OCI-LY1 (cell line): Measurements from ENCODE around the gene OR51B5.
"Not testable (repeated sequence)": the region's sequence is repeated elsewhere in the genome, so short reads cannot be mapped to it uniquely, and the experiment has no call there.

Experiments
- H2AFZ ChIP-seq: fragments of 200-600 bp; sonication (generic), shearing (Covaris generic); 2 replicates; pipeline ENCODE4 v1.6.0; 2014; ENCODE audit warnings: antibody characterized with exemption, mild to moderate bottlenecking, low read length
- H3F3A ChIP-seq: fragments of 200-600 bp; sonication (generic), shearing (Covaris generic); 2 replicates; pipeline ENCODE4 v1.6.0; 2014; ENCODE audit warnings: mild to moderate bottlenecking, antibody characterized with exemption, low read length, moderate library complexity; ENCODE audit not compliant: insufficient read depth
- H3K27ac ChIP-seq: fragments of 200-600 bp; sonication (generic); 2 replicates; pipeline ENCODE4 v1.5.1; 2014; ENCODE audit warnings: low read length, mixed run types, mild to moderate bottlenecking, low read depth; ENCODE audit not compliant: poor library complexity, severe bottlenecking
- H3K27me3 ChIP-seq: fragments of 200-600 bp; sonication (generic); 2 replicates; pipeline ENCODE4 v1.6.0; 2014; ENCODE audit warnings: antibody characterized with exemption, mild to moderate bottlenecking, low read length, moderate library complexity; ENCODE audit not compliant: insufficient read depth
- H3K36me3 ChIP-seq: fragments of 200-600 bp; sonication (generic); 2 replicates; pipeline ENCODE4 v1.6.1; 2014; ENCODE audit warnings: mild to moderate bottlenecking, antibody characterized with exemption, low read length, moderate library complexity, mixed read lengths; ENCODE audit not compliant: insufficient read depth
- H3K4me1 ChIP-seq: fragments of 200-600 bp; sonication (generic); 2 replicates; pipeline ENCODE4 v1.5.1; 2014; ENCODE audit warnings: mild to moderate bottlenecking, low read length, moderate library complexity; ENCODE audit not compliant: insufficient read depth, severe bottlenecking
- H3K4me2 ChIP-seq: fragments of 200-600 bp; sonication (generic), shearing (Covaris generic); 2 replicates; pipeline ENCODE4 v1.6.1; 2014; ENCODE audit warnings: low read length
- H3K4me3 ChIP-seq: fragments of 200-600 bp; sonication (generic); 2 replicates; pipeline ENCODE4 v1.5.1; 2014; ENCODE audit warnings: low read length, low read depth, mild to moderate bottlenecking, mixed read lengths; ENCODE audit not compliant: poor library complexity, severe bottlenecking
- H3K79me2 ChIP-seq: fragments of 200-600 bp; shearing (Covaris generic); 2 replicates; pipeline ENCODE4 v1.6.1; 2016; ENCODE audit warnings: mixed run types, low read length, mixed read lengths; ENCODE audit not compliant: insufficient read depth
- H3K9ac ChIP-seq: fragments of 200-600 bp; sonication (generic), shearing (Covaris generic); 2 replicates; pipeline ENCODE4 v1.6.1; 2014; ENCODE audit warnings: mild to moderate bottlenecking, low read length, mixed read lengths
- H3K9me2 ChIP-seq: fragments of 200-600 bp; sonication (generic), shearing (Covaris generic); 2 replicates; pipeline ENCODE4 v1.6.1; 2014; ENCODE audit warnings: low read depth, mild to moderate bottlenecking, low read length, mixed read lengths
- H3K9me3 ChIP-seq: fragments of 200-600 bp; shearing (Covaris generic); 2 replicates; pipeline ENCODE4 v1.6.1; 2014; ENCODE audit warnings: low read length, mixed read lengths
- H4K20me1 ChIP-seq: fragments of 200-600 bp; sonication (generic), shearing (Covaris generic); 2 replicates; pipeline ENCODE4 v1.6.0; 2016; ENCODE audit warnings: mild to moderate bottlenecking, low read length; ENCODE audit not compliant: insufficient read depth
- EZH2 ChIP-seq: fragments of 200-600 bp; sonication (generic), shearing (Covaris generic); IDR thresholded peaks from 2 replicates; pipeline ENCODE4 v1.8.0; 2017; ENCODE audit warnings: borderline replicate concordance, mixed run types, mild to moderate bottlenecking, antibody characterized with exemption, low read length, moderate library complexity, mixed read lengths
- TF ChIP-seq, protein P1 (sequence below): fragments of 200-600 bp; sonication (generic), shearing (Covaris generic); IDR thresholded peaks from 2 replicates; pipeline ENCODE4 v1.5.1; 2017; ENCODE audit warnings: mild to moderate bottlenecking, antibody characterized with exemption, low read length, moderate library complexity, mixed read lengths

The OR51B5 gene

DNA sequence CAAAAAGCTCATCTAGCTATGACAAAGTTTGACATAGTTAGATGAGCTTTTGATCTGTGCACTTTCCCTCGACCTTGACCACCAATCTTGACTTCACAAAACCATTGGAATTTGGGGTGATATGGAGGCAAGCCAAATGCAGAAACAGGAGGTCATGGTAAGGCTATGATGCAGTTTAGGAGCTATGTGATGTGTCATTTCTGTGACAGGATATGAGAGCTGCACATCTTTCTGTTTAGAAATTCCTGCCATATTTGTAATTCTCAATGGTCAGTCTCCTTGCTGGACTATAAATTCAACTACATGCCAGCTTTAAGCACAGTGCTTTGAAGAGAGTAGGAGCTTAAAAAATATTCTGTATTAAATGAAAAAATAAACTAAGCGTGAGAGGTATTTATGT is 20.9 kb upstream of the OR51B5 start:
- Histone ChIP-seq H3K79me2 (no peaks in the 10 kb centered on the region), H2AFZ (no peak overlapping the region), H3K4me2 (no peak overlapping the region), H3K27me3 (no peaks in the 10 kb centered on the region), H3F3A (no peaks in the 10 kb centered on the region), H3K9me3 (no peaks in the 10 kb centered on the region), H3K4me3 (no peak overlapping the region), H3K27ac (no peak overlapping the region), H3K4me1 (no peaks in the 10 kb centered on the region), H3K9me2 (no peaks in the 10 kb centered on the region), H3K9ac (no peak overlapping the region), H4K20me1 (no peaks in the 10 kb centered on the region), H3K36me3 (no peaks in the 10 kb centered on the region)
- TF ChIP-seq EZH2 = no peak
- TF ChIP-seq, protein P1, sequence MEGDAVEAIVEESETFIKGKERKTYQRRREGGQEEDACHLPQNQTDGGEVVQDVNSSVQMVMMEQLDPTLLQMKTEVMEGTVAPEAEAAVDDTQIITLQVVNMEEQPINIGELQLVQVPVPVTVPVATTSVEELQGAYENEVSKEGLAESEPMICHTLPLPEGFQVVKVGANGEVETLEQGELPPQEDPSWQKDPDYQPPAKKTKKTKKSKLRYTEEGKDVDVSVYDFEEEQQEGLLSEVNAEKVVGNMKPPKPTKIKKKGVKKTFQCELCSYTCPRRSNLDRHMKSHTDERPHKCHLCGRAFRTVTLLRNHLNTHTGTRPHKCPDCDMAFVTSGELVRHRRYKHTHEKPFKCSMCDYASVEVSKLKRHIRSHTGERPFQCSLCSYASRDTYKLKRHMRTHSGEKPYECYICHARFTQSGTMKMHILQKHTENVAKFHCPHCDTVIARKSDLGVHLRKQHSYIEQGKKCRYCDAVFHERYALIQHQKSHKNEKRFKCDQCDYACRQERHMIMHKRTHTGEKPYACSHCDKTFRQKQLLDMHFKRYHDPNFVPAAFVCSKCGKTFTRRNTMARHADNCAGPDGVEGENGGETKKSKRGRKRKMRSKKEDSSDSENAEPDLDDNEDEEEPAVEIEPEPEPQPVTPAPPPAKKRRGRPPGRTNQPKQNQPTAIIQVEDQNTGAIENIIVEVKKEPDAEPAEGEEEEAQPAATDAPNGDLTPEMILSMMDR = no peak

DNA sequence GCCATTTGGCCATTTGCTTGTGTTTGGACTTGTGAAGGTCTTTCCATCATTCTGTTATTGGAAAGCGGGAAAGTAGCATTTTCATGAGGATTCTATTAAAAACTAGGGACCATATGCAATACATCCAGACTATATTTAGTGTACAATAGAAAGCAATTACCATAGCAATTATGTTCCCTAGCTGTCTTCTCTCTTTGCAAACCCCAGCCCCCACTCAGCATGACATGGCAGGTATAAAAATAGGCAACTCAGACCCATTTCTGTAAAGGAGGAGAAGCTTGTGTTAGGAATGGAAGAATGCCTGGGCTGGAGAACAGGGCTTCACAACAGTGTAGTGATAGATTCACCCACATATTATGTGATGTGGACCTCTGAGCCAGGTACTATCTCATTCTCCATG is 20.4 kb upstream of the OR51B5 start:
- H3K4me3 ChIP-seq = no peak overlapping the region
- no peaks in the 10 kb centered on the region for H3K9me2 ChIP-seq
- no peaks in the 10 kb centered on the region for H3K27me3 ChIP-seq
- H3K4me2 ChIP-seq = no peak overlapping the region
- no peaks in the 10 kb centered on the region for H3K9me3 ChIP-seq
- TF ChIP-seq, protein P1 = no peak
- H3F3A ChIP-seq = no peaks in the 10 kb centered on the region
- H3K36me3 ChIP-seq = no peaks in the 10 kb centered on the region
- no peaks in the 10 kb centered on the region for H3K4me1 ChIP-seq
- no peak overlapping the region for H2AFZ ChIP-seq
- no peak overlapping the region for H3K27ac ChIP-seq
- H3K79me2 ChIP-seq = no peaks in the 10 kb centered on the region
- H4K20me1 ChIP-seq = no peaks in the 10 kb centered on the region
- no peak overlapping the region for H3K9ac ChIP-seq

DNA sequence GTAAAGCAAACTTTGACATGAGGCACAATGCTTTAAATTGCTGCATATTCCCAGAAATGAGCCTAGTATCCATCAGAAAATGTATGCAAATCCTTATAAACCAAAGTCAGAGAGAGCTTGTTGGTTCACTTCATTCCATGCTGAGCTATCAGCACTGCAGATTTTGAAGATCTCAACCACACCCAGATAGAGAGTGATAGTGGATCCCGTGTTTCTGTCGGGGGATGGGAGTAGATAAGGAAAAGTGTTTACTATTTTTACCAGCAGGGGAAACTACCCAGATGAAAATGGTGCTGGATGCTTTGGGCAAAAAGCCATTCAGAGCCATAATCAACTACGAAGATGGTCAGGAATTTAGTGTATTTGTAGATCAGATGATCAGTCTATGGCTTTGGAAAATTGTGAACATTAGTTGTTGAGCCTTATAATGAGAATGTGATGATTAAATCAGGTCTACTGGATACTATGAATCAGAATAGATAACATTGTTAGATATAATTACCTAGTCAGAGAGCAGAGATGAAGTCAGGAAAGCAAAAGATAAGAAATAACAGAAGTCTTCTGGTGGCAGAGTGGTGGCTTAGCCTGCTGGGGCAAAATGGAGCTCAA is 18.8 kb upstream of the OR51B5 start:
- H3K4me3 ChIP-seq = no peak overlapping the region
- no peaks in the 10 kb centered on the region for H3K9me3 ChIP-seq
- H4K20me1 ChIP-seq = no peaks in the 10 kb centered on the region
- H3K36me3 ChIP-seq = no peaks in the 10 kb centered on the region
- H3K9ac ChIP-seq = no peak overlapping the region
- no peak overlapping the region for H3K4me2 ChIP-seq
- no peaks in the 10 kb centered on the region for H3K9me2 ChIP-seq
- no peaks in the 10 kb centered on the region for H3F3A ChIP-seq
- H3K79me2 ChIP-seq = no peaks in the 10 kb centered on the region
- H3K27ac ChIP-seq = no peak overlapping the region
- no peak for TF ChIP-seq EZH2
- TF ChIP-seq, protein P1 = no peak
- H3K27me3 ChIP-seq = no peaks in the 10 kb centered on the region
- H2AFZ ChIP-seq = no peak overlapping the region
- no peaks in the 10 kb centered on the region for H3K4me1 ChIP-seq

DNA sequence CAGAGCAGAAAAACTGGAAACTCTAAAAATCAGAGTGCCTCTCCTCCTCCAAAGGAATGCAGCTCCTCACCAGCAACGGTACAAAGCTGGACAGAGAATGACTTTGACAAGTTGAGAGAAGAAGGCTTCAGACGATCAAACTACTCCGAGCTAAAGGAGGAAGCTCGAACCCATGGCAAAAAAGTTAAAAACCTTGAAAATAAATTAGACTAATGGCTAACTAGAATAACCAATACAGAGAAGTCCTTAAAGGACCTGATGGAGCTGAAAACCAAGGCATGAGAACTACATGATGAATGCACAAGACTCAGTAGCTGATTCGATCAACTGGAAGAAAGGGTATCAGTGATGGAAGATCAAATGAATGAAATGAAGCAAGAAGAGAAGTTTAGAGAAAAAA is 12.7 kb upstream of the OR51B5 start:
- not testable (repeated sequence) for H3K9ac ChIP-seq, H3K27ac ChIP-seq, H3K4me1 ChIP-seq, H3K79me2 ChIP-seq, H4K20me1 ChIP-seq, H3F3A ChIP-seq, H3K9me3 ChIP-seq, H3K9me2 ChIP-seq, H3K36me3 ChIP-seq, H3K27me3 ChIP-seq, H3K4me2 ChIP-seq, H2AFZ ChIP-seq, H3K4me3 ChIP-seq
